H1 (cell line): ENCODE results near the gene ZNF175.

ENCODE experiments used
- BACH1 ChIP-seq: IDR thresholded peaks from 2 replicates; pipeline ENCODE4 v1.6.1; 2012; ENCODE audit warnings: low read length, improper control_type of control experiment
- BRCA1 ChIP-seq: IDR thresholded peaks from 2 replicates; pipeline ENCODE4 v1.6.1; 2012; ENCODE audit warnings: low read depth, low read length, improper control_type of control experiment
- CHD2 ChIP-seq: IDR thresholded peaks from 2 replicates; pipeline ENCODE4 v1.6.1; 2012; ENCODE audit warnings: low read length, improper control_type of control experiment
- POLR2A ChIP-seq, 2 experiments: IDR thresholded peaks; 1 replicate in 1 of 2; 2 replicates in 1 of 2; pipeline ENCODE4 v1.6.1; 2011; ENCODE audit warnings: low read depth in 2 of 2, low read length in 2 of 2, mild to moderate bottlenecking in 2 of 2; ENCODE audit errors: control extremely low read depth in 1 of 2
- SIN3A ChIP-seq, 2 experiments: IDR thresholded peaks in 1 of 2; conservative IDR thresholded peaks in 1 of 2; 2 replicates each; pipeline ENCODE4 v1.6.1; 2011 to 2012; ENCODE audit warnings: low read length in 2 of 2, improper control_type of control experiment in 1 of 2, low read depth in 1 of 2, mild to moderate bottlenecking in 1 of 2
- ZNF274 ChIP-seq: IDR thresholded peaks from 2 replicates; pipeline ENCODE4 v1.7.0; 2012; ENCODE audit warnings: low read length, borderline replicate concordance; ENCODE audit errors: extremely low read depth
- TF ChIP-seq, protein P1 (sequence below), 3 experiments: IDR thresholded peaks; 1 replicate in 2 of 3; 2 replicates in 1 of 3; pipeline versions ENCODE4 v1.5.1 to v1.6.1; 2011; ENCODE audit warnings: low read length in 3 of 3, mild to moderate bottlenecking in 3 of 3, inconsistent platforms in 2 of 3, low read depth in 1 of 3, moderate library complexity in 1 of 3; ENCODE audit not compliant: insufficient read depth in 1 of 3; ENCODE audit errors: control extremely low read depth in 1 of 3

DNA sequence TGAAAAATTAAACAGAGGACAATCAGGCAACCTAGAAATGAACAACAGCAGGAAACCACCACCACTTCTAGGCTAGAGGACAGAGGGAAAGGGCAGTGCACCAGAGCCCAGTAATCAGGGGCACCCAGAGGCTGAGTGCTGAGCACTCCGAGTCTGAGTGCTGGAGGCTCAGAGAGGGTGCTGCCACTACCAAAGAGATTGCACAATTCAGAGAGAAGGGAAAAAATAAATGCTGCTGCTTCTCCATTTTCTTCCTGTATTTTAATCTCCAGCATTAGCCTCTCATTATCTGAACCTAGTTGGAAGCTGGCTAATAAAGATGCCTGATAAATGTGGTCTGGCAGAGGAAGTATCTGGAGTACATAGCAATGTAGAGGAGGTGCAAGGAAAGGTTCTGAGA lies 11.8 kb upstream of the ZNF175 start:
- TF ChIP-seq POLR2A (IDR thresholded peaks at IDR 0.05; ENCODE audit: control extremely low read depth in 1 of 2, low read depth in 2 of 2, low read length in 2 of 2) (no peak), ZNF274 (no peak), BRCA1 (no peak), CHD2 (no peak), BACH1 (no peak), SIN3A (conservative IDR thresholded peaks at IDR 0.05 in 1 of 2, IDR thresholded peaks at IDR 0.05 in 1 of 2; ENCODE audit: low read depth in 1 of 2, low read length in 2 of 2) (no peak)
- TF ChIP-seq, protein P1, sequence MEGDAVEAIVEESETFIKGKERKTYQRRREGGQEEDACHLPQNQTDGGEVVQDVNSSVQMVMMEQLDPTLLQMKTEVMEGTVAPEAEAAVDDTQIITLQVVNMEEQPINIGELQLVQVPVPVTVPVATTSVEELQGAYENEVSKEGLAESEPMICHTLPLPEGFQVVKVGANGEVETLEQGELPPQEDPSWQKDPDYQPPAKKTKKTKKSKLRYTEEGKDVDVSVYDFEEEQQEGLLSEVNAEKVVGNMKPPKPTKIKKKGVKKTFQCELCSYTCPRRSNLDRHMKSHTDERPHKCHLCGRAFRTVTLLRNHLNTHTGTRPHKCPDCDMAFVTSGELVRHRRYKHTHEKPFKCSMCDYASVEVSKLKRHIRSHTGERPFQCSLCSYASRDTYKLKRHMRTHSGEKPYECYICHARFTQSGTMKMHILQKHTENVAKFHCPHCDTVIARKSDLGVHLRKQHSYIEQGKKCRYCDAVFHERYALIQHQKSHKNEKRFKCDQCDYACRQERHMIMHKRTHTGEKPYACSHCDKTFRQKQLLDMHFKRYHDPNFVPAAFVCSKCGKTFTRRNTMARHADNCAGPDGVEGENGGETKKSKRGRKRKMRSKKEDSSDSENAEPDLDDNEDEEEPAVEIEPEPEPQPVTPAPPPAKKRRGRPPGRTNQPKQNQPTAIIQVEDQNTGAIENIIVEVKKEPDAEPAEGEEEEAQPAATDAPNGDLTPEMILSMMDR (IDR thresholded peaks at IDR 0.05; ENCODE audit: control extremely low read depth in 1 of 3, insufficient read depth in 1 of 3, low read depth in 1 of 3, low read length in 3 of 3), result no peak
